Liver (tissue), 9 donors: ENCODE results near the gene SLC16A11. TPM values are rescaled to one million over a fixed set of nuclear protein-coding genes. Genes with fewer than 3 reads are reported as not detected.

ENCODE experiments used
- DNase-seq: peaks from one replicate; pipeline ENCODE4 v3.0.0-alpha.2; 2017; ENCODE audit warnings: low spot score
- H3K27ac ChIP-seq, 2 donors: one replicate each; pipeline ENCODE4 v1.7.0; 2013; ENCODE audit warnings: inconsistent platforms in 2 of 2, low read length in 2 of 2, control low read depth in 1 of 2, low read depth in 1 of 2, mild to moderate bottlenecking in 1 of 2
- H3K27me3 ChIP-seq, 4 donors: one replicate each; pipeline versions ENCODE4 v1.6.1 to v1.7.0; 2013; ENCODE audit warnings: low read length in 3 of 4, inconsistent platforms in 1 of 4, mild to moderate bottlenecking in 1 of 4, moderate library complexity in 1 of 4; ENCODE audit not compliant: control insufficient read depth in 4 of 4, insufficient read depth in 4 of 4
- H3K36me3 ChIP-seq, 4 donors: one replicate each; pipeline versions ENCODE4 v1.6.1 to v1.7.0; 2013; ENCODE audit warnings: low read length in 3 of 4, mild to moderate bottlenecking in 3 of 4, low read depth in 1 of 4, moderate library complexity in 1 of 4; ENCODE audit not compliant: control insufficient read depth in 4 of 4, insufficient read depth in 3 of 4
- H3K4me1 ChIP-seq, 4 donors: one replicate each; pipeline versions ENCODE4 v1.6.1 to v1.7.0; 2013; ENCODE audit warnings: low read length in 3 of 4, mild to moderate bottlenecking in 3 of 4, moderate library complexity in 1 of 4; ENCODE audit not compliant: control insufficient read depth in 4 of 4, insufficient read depth in 4 of 4
- H3K4me3 ChIP-seq, 3 donors: one replicate each; pipeline versions ENCODE4 v1.6.1 to v1.7.0; 2013; ENCODE audit warnings: low read length in 3 of 3, control low read depth in 1 of 3, low read depth in 1 of 3, mild to moderate bottlenecking in 1 of 3
- H3K9ac ChIP-seq, 2 donors: one replicate each; pipeline ENCODE4 v1.7.0; 2013; ENCODE audit warnings: low read length in 2 of 2, mild to moderate bottlenecking in 2 of 2, moderate library complexity in 2 of 2, control low read depth in 1 of 2, low read depth in 1 of 2
- H3K9me3 ChIP-seq, 4 donors: one replicate each; pipeline versions ENCODE4 v1.6.1 to v1.7.0; 2013; ENCODE audit warnings: low read length in 3 of 4; ENCODE audit not compliant: control insufficient read depth in 4 of 4
- ATF3 ChIP-seq: IDR thresholded peaks from 2 replicates; pipeline ENCODE4 v1.6.1; 2016; ENCODE audit warnings: antibody characterized with exemption
- CTCF ChIP-seq: fragments of 150-350 bp; IDR thresholded peaks from 2 replicates; pipeline ENCODE4 v1.5.1; 2017; ENCODE audit warnings: improper control_type of control experiment, low read depth, low read length; ENCODE audit not compliant: missing input control
- EGR1 ChIP-seq, 2 donors: IDR thresholded peaks; 2 replicates each; pipeline ENCODE4 v1.6.1; 2016 to 2018; ENCODE audit warnings: antibody characterized with exemption in 2 of 2, low read depth in 2 of 2
- FOXA1 ChIP-seq: IDR thresholded peaks from 2 replicates; pipeline ENCODE4 v1.6.1; 2016; ENCODE audit warnings: antibody characterized with exemption
- FOXA2 ChIP-seq: IDR thresholded peaks from 2 replicates; pipeline ENCODE4 v1.6.1; 2016; ENCODE audit warnings: antibody characterized with exemption
- GABPA ChIP-seq, 2 donors: IDR thresholded peaks in 1 of 2; conservative IDR thresholded peaks in 1 of 2; 2 replicates each; pipeline ENCODE4 v1.6.1; 2016; ENCODE audit warnings: antibody characterized with exemption in 2 of 2, mild to moderate bottlenecking in 1 of 2, moderate library complexity in 1 of 2
- HNF4A ChIP-seq, 2 donors: conservative IDR thresholded peaks; 2 replicates each; pipeline ENCODE4 v1.6.1; 2016; ENCODE audit warnings: antibody characterized with exemption in 2 of 2, mild to moderate bottlenecking in 2 of 2
- HNF4G ChIP-seq: IDR thresholded peaks from 2 replicates; pipeline ENCODE4 v1.6.1; 2016; ENCODE audit warnings: antibody characterized with exemption
- JUND ChIP-seq, 2 donors: IDR thresholded peaks; 2 replicates each; pipeline ENCODE4 v1.6.1; 2016; ENCODE audit warnings: antibody characterized with exemption in 2 of 2
- NR2F2 ChIP-seq: IDR thresholded peaks from 2 replicates; pipeline ENCODE4 v1.6.1; 2016; ENCODE audit warnings: antibody characterized with exemption
- RAD21 ChIP-seq, 2 donors: IDR thresholded peaks; 2 replicates each; pipeline ENCODE4 v1.6.1; 2016; ENCODE audit warnings: antibody characterized with exemption in 2 of 2, mild to moderate bottlenecking in 2 of 2
- REST ChIP-seq: IDR thresholded peaks from 2 replicates; pipeline ENCODE4 v1.6.1; 2016; ENCODE audit warnings: antibody characterized with exemption, mild to moderate bottlenecking
- RXRA ChIP-seq, 2 donors: IDR thresholded peaks; 2 replicates each; pipeline ENCODE4 v1.6.1; 2017 to 2018; ENCODE audit warnings: antibody characterized with exemption in 2 of 2, mild to moderate bottlenecking in 1 of 2
- SP1 ChIP-seq: IDR thresholded peaks from 2 replicates; pipeline ENCODE4 v1.6.1; 2018; ENCODE audit warnings: antibody characterized with exemption, mild to moderate bottlenecking
- TAF1 ChIP-seq: conservative IDR thresholded peaks from 2 replicates; pipeline ENCODE4 v1.6.1; 2016; ENCODE audit warnings: antibody characterized with exemption, mild to moderate bottlenecking
- YY1 ChIP-seq: IDR thresholded peaks from 2 replicates; pipeline ENCODE4 v1.6.1; 2016; ENCODE audit warnings: antibody characterized with exemption, mild to moderate bottlenecking
- WGBS: extraction: QIAGEN DNeasy Blood & Tissue Kit; methylation state at CpG from one replicate; pipeline ENCODE4 v1.1.7; 2013; 5-methylcytosine and 5-hydroxymethylcytosine counted together
- polyA plus RNA-seq, 2 donors: library from polyadenylated mRNA; stranded (reverse) in 1 of 2; unstranded in 1 of 2; fragments of 200-250 nt in 1 of 2; fragments of >200 nt in 1 of 2; fragmentation: Nextera tagmentation in 1 of 2; extraction: Ambion mirVana in 1 of 2; gene quantifications; one replicate each; pipeline versions ENCODE4 v1.2.1 to v1.2.3, GENCODE V29; 2013 to 2015
- total RNA-seq, 2 donors: library from RNA; depleted of rRNA; stranded (reverse); fragments of >200 nt; gene quantifications; one replicate each; pipeline ENCODE4 v1.2.3, GENCODE V29; 2014
- TF ChIP-seq, protein P1 (sequence below): IDR thresholded peaks from 2 replicates; pipeline ENCODE4 v1.6.1; 2016; ENCODE audit warnings: antibody characterized with exemption
- TF ChIP-seq, protein P2 (sequence below): IDR thresholded peaks from 2 replicates; pipeline ENCODE4 v1.6.1; 2016; ENCODE audit warnings: antibody characterized with exemption
- donor health status: healthy.
- donor health status: healthy.
- donor health status: healthy.
- donor health status: healthy.
- donor health status: healthy.

The SLC16A11 gene
- total and polyA plus RNA-seq, 4 donors = 1.7 to 8.2 (median 3.1) TPM

GRCh38 chr17:7010523-7010922 lies 33.4 kb downstream of the SLC16A11 start:
- Histone ChIP-seq H3K4me1 (peaks cover 6 to 34% (median 25%) of the 10 kb centered on the region in 4 donors), H3K9me3 (no peaks in the 10 kb centered on the region), H3K27ac (no peak overlapping the region), H3K27me3 (no peaks in the 10 kb centered on the region), H3K36me3 (peaks cover 0 to 7% (median under 1%) of the 10 kb centered on the region in 4 donors), H3K4me3 (no peak overlapping the region), H3K9ac (no peak overlapping the region)
- TF ChIP-seq ATF3 (no peak), HNF4G (no peak), YY1 (no peak), FOXA2 (no peak), RXRA (IDR thresholded peaks at IDR 0.05) (no peak), FOXA1 (no peak), SP1 (no peak), NR2F2 (no peak)
- DNase-seq = no peak
- 91% methylated on average over 2 of the region's 2 CpGs for WGBS

GRCh38 chr17:7007143-7007542 lies 36.7 kb downstream of the SLC16A11 start:
- no peak for DNase-seq
- H3K9me3 ChIP-seq = no peaks in the 10 kb centered on the region
- H3K9ac ChIP-seq = no peak overlapping the region
- peaks cover 0 to 14% (median 10%) of the 10 kb centered on the region in 4 donors for H3K36me3 ChIP-seq
- WGBS = 93% methylated on average over 2 of the region's 2 CpGs
- H3K27ac ChIP-seq = no peak overlapping the region
- no peak overlapping the region for H3K4me3 ChIP-seq
- no peaks in the 10 kb centered on the region for H3K27me3 ChIP-seq
- H3K4me1 ChIP-seq = peaks cover 2 to 18% (median 17%) of the 10 kb centered on the region in 4 donors
- TF ChIP-seq CTCF = no peak
- TF ChIP-seq FOXA2 = no peak
- no peak for TF ChIP-seq GABPA (IDR thresholded peaks at IDR 0.05 in 1 of 2, conservative IDR thresholded peaks at IDR 0.05 in 1 of 2)
- TF ChIP-seq, protein P1, sequence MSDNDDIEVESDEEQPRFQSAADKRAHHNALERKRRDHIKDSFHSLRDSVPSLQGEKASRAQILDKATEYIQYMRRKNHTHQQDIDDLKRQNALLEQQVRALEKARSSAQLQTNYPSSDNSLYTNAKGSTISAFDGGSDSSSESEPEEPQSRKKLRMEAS = no peak
- no peak for TF ChIP-seq TAF1
- no peak for TF ChIP-seq FOXA1
- TF ChIP-seq JUND (IDR thresholded peaks at IDR 0.05) = no peak
- TF ChIP-seq NR2F2 = no peak
- no peak for TF ChIP-seq REST
- TF ChIP-seq, protein P2, sequence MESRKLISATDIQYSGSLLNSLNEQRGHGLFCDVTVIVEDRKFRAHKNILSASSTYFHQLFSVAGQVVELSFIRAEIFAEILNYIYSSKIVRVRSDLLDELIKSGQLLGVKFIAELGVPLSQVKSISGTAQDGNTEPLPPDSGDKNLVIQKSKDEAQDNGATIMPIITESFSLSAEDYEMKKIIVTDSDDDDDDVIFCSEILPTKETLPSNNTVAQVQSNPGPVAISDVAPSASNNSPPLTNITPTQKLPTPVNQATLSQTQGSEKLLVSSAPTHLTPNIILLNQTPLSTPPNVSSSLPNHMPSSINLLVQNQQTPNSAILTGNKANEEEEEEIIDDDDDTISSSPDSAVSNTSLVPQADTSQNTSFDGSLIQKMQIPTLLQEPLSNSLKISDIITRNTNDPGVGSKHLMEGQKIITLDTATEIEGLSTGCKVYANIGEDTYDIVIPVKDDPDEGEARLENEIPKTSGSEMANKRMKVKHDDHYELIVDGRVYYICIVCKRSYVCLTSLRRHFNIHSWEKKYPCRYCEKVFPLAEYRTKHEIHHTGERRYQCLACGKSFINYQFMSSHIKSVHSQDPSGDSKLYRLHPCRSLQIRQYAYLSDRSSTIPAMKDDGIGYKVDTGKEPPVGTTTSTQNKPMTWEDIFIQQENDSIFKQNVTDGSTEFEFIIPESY = no peak
- TF ChIP-seq ATF3 = no peak
- TF ChIP-seq EGR1 (IDR thresholded peaks at IDR 0.05; ENCODE audit: low read depth in 2 of 2) = no peak
- TF ChIP-seq RXRA (IDR thresholded peaks at IDR 0.05) = no peak
- no peak for TF ChIP-seq RAD21 (IDR thresholded peaks at IDR 0.05)
- TF ChIP-seq YY1 = no peak
- no peak for TF ChIP-seq SP1
- no peak for TF ChIP-seq HNF4A (conservative IDR thresholded peaks at IDR 0.05)
- no peak for TF ChIP-seq HNF4G
